Parathyroid adenoma (tissue), 2 donors: ENCODE data around the gene LIPG.

Experiments used
- H2AFZ ChIP-seq: fragments of 300-600 bp; sonication (generic); one replicate; pipeline ENCODE4 v1.7.0; 2017; ENCODE audit warnings: antibody characterized with exemption, mild to moderate bottlenecking
- H3K27ac ChIP-seq: fragments of 300-600 bp; sonication (generic); one replicate; pipeline ENCODE4 v1.7.0; 2017
- H3K27me3 ChIP-seq: fragments of 300-600 bp; sonication (generic); one replicate; pipeline ENCODE4 v1.7.0; 2017; ENCODE audit warnings: low read length; ENCODE audit not compliant: control insufficient read depth, insufficient read depth
- H3K36me3 ChIP-seq: fragments of 300-600 bp; sonication (generic); one replicate; pipeline ENCODE4 v1.7.0; 2017; ENCODE audit warnings: low read length; ENCODE audit not compliant: control insufficient read depth, insufficient read depth
- H3K4me1 ChIP-seq: fragments of 300-600 bp; sonication (generic); one replicate; pipeline ENCODE4 v1.7.0; 2017; ENCODE audit warnings: control low read depth
- H3K4me2 ChIP-seq: fragments of 300-600 bp; sonication (generic); one replicate; pipeline ENCODE4 v1.7.0; 2017; ENCODE audit warnings: low read length
- H3K4me3 ChIP-seq: fragments of 300-600 bp; sonication (generic); one replicate; pipeline ENCODE4 v1.7.0; 2017; ENCODE audit warnings: low read depth, low read length
- H3K79me2 ChIP-seq: fragments of 300-600 bp; sonication (generic); one replicate; pipeline ENCODE4 v1.7.0; 2017; ENCODE audit warnings: control low read depth
- H3K9ac ChIP-seq: fragments of 300-600 bp; sonication (generic); one replicate; pipeline ENCODE4 v1.7.0; 2017; ENCODE audit warnings: mild to moderate bottlenecking
- H3K9me3 ChIP-seq: fragments of 300-600 bp; sonication (generic); one replicate; pipeline ENCODE4 v1.7.0; 2017; ENCODE audit warnings: low read length; ENCODE audit not compliant: control insufficient read depth
- CTCF ChIP-seq: fragments of 300-600 bp; sonication (generic); IDR thresholded peaks from one replicate; pipeline ENCODE4 v1.7.0; 2017; ENCODE audit warnings: antibody characterized with exemption, mild to moderate bottlenecking
- donor health status: primary hyperparathyroidism.

The LIPG gene

DNA sequence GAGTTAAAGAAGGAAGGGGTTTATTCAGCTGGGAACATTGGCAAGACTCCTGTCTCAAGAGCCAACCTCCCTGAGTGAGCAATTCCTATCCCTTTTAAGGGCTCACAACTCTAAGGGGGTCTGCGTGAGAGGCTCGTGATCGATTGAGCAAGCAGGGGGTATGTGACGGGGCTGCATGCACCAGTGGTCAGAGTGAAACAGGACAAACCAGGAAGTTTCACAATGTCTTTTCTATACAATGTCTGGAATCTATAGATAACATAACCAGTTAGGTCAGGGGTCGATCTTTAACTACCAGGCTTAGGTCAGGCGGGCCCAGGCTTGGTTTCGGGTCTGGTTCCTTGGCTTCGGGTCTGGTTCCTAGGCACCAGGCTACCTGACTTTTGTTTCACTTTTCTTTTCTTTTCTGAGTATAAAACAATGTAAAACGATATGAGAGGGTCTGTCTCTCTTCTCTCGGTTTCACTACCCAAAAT is 30.1 kb upstream of the LIPG start:
- H2AFZ ChIP-seq: no peak overlapping the region
- H3K9me3 ChIP-seq: no peaks in the 10 kb centered on the region
- H3K4me1 ChIP-seq: no peaks in the 10 kb centered on the region
- no peak overlapping the region for H3K9ac ChIP-seq
- no peaks in the 10 kb centered on the region for H3K36me3 ChIP-seq
- no peaks in the 10 kb centered on the region for H3K79me2 ChIP-seq
- no peak overlapping the region for H3K4me2 ChIP-seq
- no peak for TF ChIP-seq CTCF
- H3K27me3 ChIP-seq: no peaks in the 10 kb centered on the region
- no peak overlapping the region for H3K4me3 ChIP-seq
- H3K27ac ChIP-seq: no peak overlapping the region

DNA sequence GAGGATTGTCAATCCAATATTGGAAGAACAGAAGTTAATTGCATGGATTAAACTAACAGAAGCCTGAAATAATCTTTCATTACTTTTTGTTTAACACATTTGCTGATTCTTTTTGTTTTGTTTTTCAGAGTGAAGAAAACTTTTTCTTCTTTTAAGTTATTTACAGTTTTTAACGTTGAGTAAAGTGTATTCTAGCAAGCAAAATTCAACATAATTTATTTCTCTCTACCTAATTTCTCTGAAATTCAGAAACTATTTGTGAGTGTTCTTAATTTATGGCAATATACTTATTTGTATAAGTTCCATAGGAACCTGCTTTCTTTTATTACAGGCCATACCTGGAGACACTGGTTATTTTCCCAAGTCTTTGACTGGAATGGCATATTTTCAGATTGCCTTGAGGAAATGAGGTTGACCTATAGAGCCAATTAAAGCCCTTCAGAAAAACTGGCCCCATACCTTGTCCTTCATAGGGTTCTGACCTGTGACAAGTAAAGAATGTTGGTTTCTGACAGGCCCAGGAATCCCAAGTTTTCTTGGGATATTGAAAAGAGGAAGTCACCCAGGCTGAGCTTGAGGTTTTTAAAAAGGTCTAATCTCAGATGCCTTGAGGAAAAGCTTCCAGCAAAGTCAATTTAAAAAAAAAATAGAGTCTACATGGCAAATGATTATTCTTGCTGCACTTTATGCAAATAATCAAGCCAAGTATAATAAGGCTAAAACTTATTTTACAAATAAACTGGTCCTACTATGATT is 26.8 kb upstream of the LIPG start:
- no peak overlapping the region for H3K9ac ChIP-seq
- no peaks in the 10 kb centered on the region for H3K9me3 ChIP-seq
- no peak for TF ChIP-seq CTCF
- no peaks in the 10 kb centered on the region for H3K79me2 ChIP-seq
- no peak overlapping the region for H3K4me2 ChIP-seq
- no peaks in the 10 kb centered on the region for H3K4me1 ChIP-seq
- no peak overlapping the region for H2AFZ ChIP-seq
- no peaks in the 10 kb centered on the region for H3K27me3 ChIP-seq
- H3K36me3 ChIP-seq: no peaks in the 10 kb centered on the region
- no peak overlapping the region for H3K4me3 ChIP-seq
- H3K27ac ChIP-seq: no peak overlapping the region

- Histone ChIP-seq H3K4me2 (no peak overlapping the region), H3K4me3 (no peak overlapping the region), H3K9me3 (no peaks in the 10 kb centered on the region), H3K27ac (no peak overlapping the region), H3K4me1 (no peaks in the 10 kb centered on the region), H3K9ac (no peak overlapping the region), H3K27me3 (no peaks in the 10 kb centered on the region), H3K79me2 (no peaks in the 10 kb centered on the region), H3K36me3 (no peaks in the 10 kb centered on the region), H2AFZ (no peak overlapping the region)
- no peak for TF ChIP-seq CTCF
Observed at GRCh38 chr18:49537232-49537896, 24.5 kb upstream of the LIPG start.

DNA sequence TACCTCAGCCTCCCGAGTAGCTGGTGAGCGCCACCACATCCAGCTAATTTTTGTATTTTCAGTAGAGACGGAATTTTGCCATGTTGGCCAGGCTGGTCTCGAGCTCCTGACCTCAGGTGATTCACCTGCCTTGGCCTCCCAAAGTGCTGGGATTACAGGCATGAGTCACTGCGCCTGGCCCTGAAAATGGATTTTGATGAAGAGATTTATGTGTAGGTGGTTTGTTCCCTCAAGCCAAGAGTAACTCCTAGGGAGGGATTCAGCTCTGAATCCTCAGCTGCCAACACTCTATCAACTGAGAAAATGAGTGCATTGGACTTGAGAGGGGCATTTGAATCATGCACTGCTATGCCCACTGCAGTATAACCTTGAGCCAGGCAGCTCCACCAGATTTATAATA is 17.5 kb upstream of the LIPG start:
- no peak overlapping the region for H2AFZ ChIP-seq
- H3K9me3 ChIP-seq: no peaks in the 10 kb centered on the region
- no peak overlapping the region for H3K4me3 ChIP-seq
- H3K79me2 ChIP-seq: no peaks in the 10 kb centered on the region
- H3K4me1 ChIP-seq: no peaks in the 10 kb centered on the region
- H3K9ac ChIP-seq: no peak overlapping the region
- no peak overlapping the region for H3K4me2 ChIP-seq
- no peaks in the 10 kb centered on the region for H3K36me3 ChIP-seq
- no peaks in the 10 kb centered on the region for H3K27me3 ChIP-seq
- TF ChIP-seq CTCF: no peak
- H3K27ac ChIP-seq: no peak overlapping the region
